KMS-11 (cell line): ENCODE results near the gene IL21.

ENCODE experiments used
- H2AFZ ChIP-seq: fragments of 200-600 bp; sonication (generic); 2 replicates; pipeline ENCODE4 v1.6.1; 2016; ENCODE audit warnings: antibody characterized with exemption, mixed run types, low read depth
- H3K27ac ChIP-seq: fragments of 200-600 bp; sonication (generic); 2 replicates; pipeline ENCODE4 v1.6.1; 2016; ENCODE audit warnings: mild to moderate bottlenecking, mixed run types
- H3K27me3 ChIP-seq: fragments of 200-600 bp; sonication (generic); 2 replicates; pipeline ENCODE4 v1.6.1; 2017; ENCODE audit warnings: mild to moderate bottlenecking, low read depth, mixed run types, moderate library complexity; ENCODE audit not compliant: insufficient read depth
- H3K36me3 ChIP-seq: fragments of 200-600 bp; sonication (generic); 2 replicates; pipeline ENCODE4 v1.6.1; 2017; ENCODE audit warnings: mild to moderate bottlenecking, mixed run types; ENCODE audit not compliant: insufficient read depth
- H3K4me1 ChIP-seq: fragments of 200-600 bp; sonication (generic); 2 replicates; pipeline ENCODE4 v1.6.1; 2016; ENCODE audit warnings: mild to moderate bottlenecking, low read depth, mixed run types; ENCODE audit not compliant: poor library complexity, severe bottlenecking
- H3K4me2 ChIP-seq: fragments of 200-600 bp; sonication (generic); 2 replicates; pipeline ENCODE4 v1.7.0; 2016; ENCODE audit warnings: mild to moderate bottlenecking, mixed run types
- H3K4me3 ChIP-seq: fragments of 200-600 bp; sonication (generic); IDR thresholded peaks from 2 replicates; pipeline ENCODE4 v1.6.1; 2017; ENCODE audit warnings: low read depth, low read length, mixed read lengths; ENCODE audit not compliant: insufficient read depth
- H3K79me2 ChIP-seq: fragments of 200-600 bp; sonication (generic); 2 replicates; pipeline ENCODE4 v1.6.1; 2016; ENCODE audit warnings: low read depth, mixed run types; ENCODE audit not compliant: insufficient read depth
- H3K9ac ChIP-seq: fragments of 200-600 bp; sonication (generic); 2 replicates; pipeline ENCODE4 v1.6.1; 2016; ENCODE audit warnings: mild to moderate bottlenecking, mixed run types
- H4K20me1 ChIP-seq: fragments of 200-600 bp; sonication (generic); 2 replicates; pipeline ENCODE4 v1.6.1; 2016; ENCODE audit warnings: mild to moderate bottlenecking, mixed run types; ENCODE audit not compliant: insufficient read depth
- CTCF ChIP-seq: fragments of 200-600 bp; sonication (generic); conservative IDR thresholded peaks from 2 replicates; pipeline ENCODE4 v1.6.1; 2017; ENCODE audit warnings: low read depth, mild to moderate bottlenecking, antibody characterized with exemption, low read length, moderate library complexity, mixed read lengths

IL21 gene

DNA sequence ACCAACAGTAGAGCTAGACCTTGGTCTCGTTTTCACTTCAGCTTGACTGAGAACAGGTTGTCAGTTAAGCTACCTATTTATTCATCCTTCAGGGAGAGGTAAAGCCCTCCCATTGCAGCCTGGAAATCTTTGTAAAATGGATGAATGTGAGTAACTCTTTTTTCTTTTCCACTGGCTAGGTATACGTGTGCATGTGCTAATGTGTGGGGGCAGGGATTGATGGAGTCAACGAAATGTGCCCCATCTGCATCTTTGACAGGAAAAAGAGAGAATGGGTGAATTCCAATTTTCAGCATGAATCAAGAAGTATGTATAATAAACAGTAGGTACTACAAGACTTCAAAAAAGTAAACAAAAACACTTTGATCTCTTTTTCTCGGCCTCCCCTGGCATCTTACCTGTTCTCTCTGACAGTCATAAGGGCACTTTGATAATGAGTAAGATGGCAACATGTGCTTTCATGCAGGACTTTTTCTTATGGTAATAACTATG lies at the start of gene IL21:
TSS of gene IL21 (minus strand) at position 51 of the 492 bp plus-strand sequence. CDS start 55 bp downstream, outside the sequence.
- TF ChIP-seq CTCF: no peak
- Histone ChIP-seq H3K36me3 (no peaks in the 10 kb centered on the region), H3K27ac (no peak within 1 kb of the TSS), H3K27me3 (no peaks in the 10 kb centered on the region), H3K4me1 (peaks cover 35% of the 10 kb centered on the region), H3K4me3 (no peak within 1 kb of the TSS), H4K20me1 (no peaks in the 10 kb centered on the region), H3K4me2 (no peak within 1 kb of the TSS), H3K9ac (no peak within 1 kb of the TSS), H3K79me2 (no peaks in the 10 kb centered on the region), H2AFZ (no peak within 1 kb of the TSS)

GRCh38 chr4:122669911-122670738 lies 49.3 kb upstream of the IL21 start:
- Histone ChIP-seq H3K27ac (no peak overlapping the region), H4K20me1 (no peaks in the 10 kb centered on the region)

GRCh38 chr4:122668241-122668640 lies 47.4 kb upstream of the IL21 start:
- Histone ChIP-seq H2AFZ (no peak overlapping the region), H3K9ac (no peak overlapping the region), H3K36me3 (no peaks in the 10 kb centered on the region), H3K27ac (no peak overlapping the region), H3K27me3 (no peaks in the 10 kb centered on the region), H4K20me1 (no peaks in the 10 kb centered on the region), H3K4me2 (no peak overlapping the region), H3K79me2 (no peaks in the 10 kb centered on the region), H3K4me1 (no peaks in the 10 kb centered on the region), H3K4me3 (no peak overlapping the region)
- TF ChIP-seq CTCF: no peak

More at GRCh38 chr4:122669911-122670738, 49.3 kb upstream of the IL21 start:
- H3K36me3 ChIP-seq: no peaks in the 10 kb centered on the region
- no peaks in the 10 kb centered on the region for H3K4me1 ChIP-seq
- no peaks in the 10 kb centered on the region for H3K79me2 ChIP-seq
- no peak overlapping the region for H2AFZ ChIP-seq
- H3K27me3 ChIP-seq: no peaks in the 10 kb centered on the region
- H3K4me3 ChIP-seq: no peak overlapping the region
- no peak overlapping the region for H3K9ac ChIP-seq
- H3K4me2 ChIP-seq: no peak overlapping the region
- TF ChIP-seq CTCF: no peak

GRCh38 chr4:122666527-122667245 lies 45.8 kb upstream of the IL21 start:
- H3K79me2 ChIP-seq: no peaks in the 10 kb centered on the region
- H3K4me3 ChIP-seq: no peak overlapping the region
- no peaks in the 10 kb centered on the region for H4K20me1 ChIP-seq
- H2AFZ ChIP-seq: no peak overlapping the region
- no peak overlapping the region for H3K9ac ChIP-seq
- no peak overlapping the region for H3K4me2 ChIP-seq
- no peaks in the 10 kb centered on the region for H3K4me1 ChIP-seq
- H3K27me3 ChIP-seq: no peaks in the 10 kb centered on the region
- no peak overlapping the region for H3K27ac ChIP-seq
- H3K36me3 ChIP-seq: no peaks in the 10 kb centered on the region
- TF ChIP-seq CTCF: no peak
